Measurements from ENCODE around the gene NEU2.

NEU2 gene

GRCh38 chr2:233032551-233033320 lies at the start of gene NEU2:
Gene NEU2, plus strand, starts transcription at chr2:233032672. Its CDS starts 0 bp downstream, at chr2:233032672.
- no peak within 1 kb of the TSS for H3K4me3 Mint-ChIP-seq
- no peaks in the 10 kb centered on the region for H3K9me3 Mint-ChIP-seq
- no peaks in the 10 kb centered on the region for H3K36me3 Mint-ChIP-seq (ENCODE audit: low read depth)
- H3K27me3 Mint-ChIP-seq: no peaks in the 10 kb centered on the region
- intact Hi-C loops (cut with micrococcal nuclease): no loop called here
- H3K27ac Mint-ChIP-seq: no peak within 1 kb of the TSS
- no peaks in the 10 kb centered on the region for H3K4me1 Mint-ChIP-seq (ENCODE audit: low read depth)

- Mint-ChIP-seq H3K27ac (peak overlapping the region; percentile 51), H3K4me3 (peak overlapping the region; percentile 33), H3K4me1 (ENCODE audit: low read depth) (peaks cover 42% of the 10 kb centered on the region), H3K36me3 (ENCODE audit: low read depth) (no peaks in the 10 kb centered on the region), H3K9me3 (peaks cover 9% of the 10 kb centered on the region), H3K27me3 (peaks cover 25% of the 10 kb centered on the region)
- intact Hi-C loops (cut with micrococcal nuclease): no loop called here
These were observed 49.4 kb upstream of the NEU2 start for GRCh38 chr2:232982926-232983668.

DNA sequence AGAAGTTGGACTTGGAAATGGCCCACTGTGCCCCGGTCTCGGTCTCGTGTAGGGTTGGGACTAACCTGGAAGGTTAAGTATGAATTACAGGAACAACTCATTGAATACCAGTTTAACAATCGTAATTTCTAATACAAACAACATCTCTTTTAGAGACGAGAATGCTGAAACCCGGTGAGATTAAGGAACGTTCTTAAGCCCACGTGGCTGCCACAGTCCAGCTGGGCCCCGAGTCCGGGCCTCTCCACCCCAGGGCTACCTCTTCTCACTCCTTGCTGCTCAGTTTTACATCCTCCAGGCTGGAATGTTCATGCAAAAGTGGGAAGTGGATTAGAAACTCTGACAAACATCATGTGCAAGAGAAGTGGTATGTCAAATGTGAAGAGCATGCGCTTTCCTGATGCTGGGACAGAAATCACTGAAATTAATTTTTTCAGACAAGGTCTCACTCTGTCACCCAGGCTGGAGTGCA lies 48.8 kb upstream of the NEU2 start:
- Mint-ChIP-seq H3K4me3 (no peak overlapping the region), H3K9me3 (peaks cover 9% of the 10 kb centered on the region), H3K4me1 (ENCODE audit: low read depth) (peaks cover 46% of the 10 kb centered on the region), H3K27ac (peak overlapping the region; percentile 51), H3K27me3 (peaks cover 25% of the 10 kb centered on the region), H3K36me3 (ENCODE audit: low read depth) (no peaks in the 10 kb centered on the region)
- intact Hi-C loops (cut with micrococcal nuclease): no loop called here

GRCh38 chr2:232984451-232985207 lies 47.8 kb upstream of the NEU2 start:
- Mint-ChIP-seq H3K4me3 (no peak overlapping the region), H3K36me3 (ENCODE audit: low read depth) (no peaks in the 10 kb centered on the region), H3K9me3 (peaks cover 9% of the 10 kb centered on the region), H3K4me1 (ENCODE audit: low read depth) (peaks cover 46% of the 10 kb centered on the region), H3K27me3 (peaks cover 26% of the 10 kb centered on the region), H3K27ac (peak overlapping the region; percentile 51)
- intact Hi-C loops (cut with micrococcal nuclease): no loop called here

DNA sequence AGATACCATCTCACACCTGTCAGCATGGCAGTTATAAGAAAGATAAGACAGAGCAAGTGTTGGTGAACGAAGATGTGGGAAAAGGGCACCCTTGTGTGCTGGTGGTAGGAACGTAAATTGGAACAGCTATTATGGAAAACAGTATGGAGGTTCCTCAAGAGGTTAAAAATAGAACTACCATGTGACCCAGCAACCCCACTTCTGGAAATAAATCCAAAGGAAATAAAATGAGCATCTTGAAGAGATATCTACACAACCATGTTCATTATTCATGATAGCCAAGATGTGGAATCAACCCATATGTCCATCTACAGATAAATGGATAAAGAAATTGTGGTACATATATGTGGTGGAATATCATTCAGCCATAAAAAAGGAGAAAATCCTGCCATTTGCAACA lies 46.3 kb upstream of the NEU2 start:
- Mint-ChIP-seq H3K4me3 (no peak overlapping the region), H3K27ac (no peak overlapping the region), H3K27me3 (peaks cover 24% of the 10 kb centered on the region), H3K9me3 (peaks cover 9% of the 10 kb centered on the region), H3K36me3 (ENCODE audit: low read depth) (no peaks in the 10 kb centered on the region), H3K4me1 (ENCODE audit: low read depth) (peaks cover 46% of the 10 kb centered on the region)
- intact Hi-C loops (cut with micrococcal nuclease): no loop called here

GRCh38 chr2:232993231-232993821 lies 39.1 kb upstream of the NEU2 start:
- peaks cover 21% of the 10 kb centered on the region for H3K4me1 Mint-ChIP-seq (ENCODE audit: low read depth)
- intact Hi-C loops (cut with micrococcal nuclease): no loop called here
- no peaks in the 10 kb centered on the region for H3K36me3 Mint-ChIP-seq (ENCODE audit: low read depth)
- H3K9me3 Mint-ChIP-seq: no peaks in the 10 kb centered on the region
- H3K27ac Mint-ChIP-seq: no peak overlapping the region
- H3K27me3 Mint-ChIP-seq: peaks cover 10% of the 10 kb centered on the region
- H3K4me3 Mint-ChIP-seq: no peak overlapping the region

- no peak overlapping the region for H3K27ac Mint-ChIP-seq
- H3K9me3 Mint-ChIP-seq: no peaks in the 10 kb centered on the region
- H3K27me3 Mint-ChIP-seq: peaks cover 8% of the 10 kb centered on the region
- H3K4me3 Mint-ChIP-seq: no peak overlapping the region
- H3K36me3 Mint-ChIP-seq (ENCODE audit: low read depth): no peaks in the 10 kb centered on the region
- H3K4me1 Mint-ChIP-seq (ENCODE audit: low read depth): peaks cover 17% of the 10 kb centered on the region
- intact Hi-C loops (cut with micrococcal nuclease): no loop called here
These were observed 38.0 kb upstream of the NEU2 start for GRCh38 chr2:232994446-232994845.

DNA sequence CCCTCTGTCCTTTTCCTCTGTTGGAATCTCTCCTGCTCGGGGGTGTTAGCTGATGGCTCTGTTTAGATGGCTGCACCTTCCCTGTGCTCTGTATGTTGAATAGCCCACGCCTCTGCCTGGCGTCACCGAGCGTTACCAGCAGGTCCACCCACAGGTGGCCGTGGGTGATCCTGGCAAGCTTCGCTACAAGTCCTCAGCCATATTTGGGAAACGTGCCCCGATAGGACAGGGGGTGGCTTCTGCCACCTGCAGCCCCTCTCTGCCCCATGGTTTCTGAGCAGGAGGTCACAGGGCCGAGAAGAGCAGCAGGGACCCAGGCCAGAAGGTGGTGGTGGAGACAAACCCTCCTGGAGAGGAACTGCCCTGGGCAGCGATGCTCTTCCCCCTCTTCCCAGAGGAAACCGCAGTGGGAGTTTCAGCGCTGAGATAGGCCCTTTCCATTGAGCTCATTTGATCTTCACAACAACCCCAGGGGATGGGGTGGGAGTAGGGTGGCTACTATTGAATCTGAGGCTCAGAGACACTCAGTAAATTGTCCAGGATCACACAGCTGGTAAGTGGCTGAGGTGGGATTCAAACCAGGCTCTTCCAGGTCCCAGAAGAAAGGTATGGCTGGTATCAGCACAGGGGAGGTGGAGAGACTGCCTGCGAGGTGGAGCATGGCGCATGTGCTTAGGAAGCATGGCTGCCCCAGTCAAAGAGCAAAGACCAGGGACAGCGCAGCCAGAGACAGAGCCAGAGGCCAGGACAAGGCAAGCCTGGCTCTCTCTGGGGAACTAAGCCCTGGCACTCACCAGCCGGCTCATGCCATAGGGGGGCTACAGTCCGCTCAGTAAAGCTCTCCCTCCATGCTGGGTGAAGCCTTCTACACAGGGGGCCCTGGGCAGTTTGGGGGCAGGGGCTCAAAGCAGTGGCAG lies 34.5 kb upstream of the NEU2 start:
- Mint-ChIP-seq H3K27ac (no peak overlapping the region), H3K4me1 (ENCODE audit: low read depth) (peaks cover 17% of the 10 kb centered on the region), H3K9me3 (no peaks in the 10 kb centered on the region), H3K4me3 (no peak overlapping the region), H3K27me3 (peaks cover 8% of the 10 kb centered on the region), H3K36me3 (ENCODE audit: low read depth) (no peaks in the 10 kb centered on the region)
- intact Hi-C loops (cut with micrococcal nuclease): no loop called here

- no peaks in the 10 kb centered on the region for H3K9me3 Mint-ChIP-seq
- H3K27ac Mint-ChIP-seq: no peak overlapping the region
- H3K27me3 Mint-ChIP-seq: peaks cover 12% of the 10 kb centered on the region
- intact Hi-C loops (cut with micrococcal nuclease): no loop called here
- H3K36me3 Mint-ChIP-seq (ENCODE audit: low read depth): no peaks in the 10 kb centered on the region
- H3K4me1 Mint-ChIP-seq (ENCODE audit: low read depth): peaks cover 17% of the 10 kb centered on the region
- no peak overlapping the region for H3K4me3 Mint-ChIP-seq
These were observed 33.8 kb upstream of the NEU2 start for GRCh38 chr2:232998666-232998985.

GRCh38 chr2:232999354-232999753 lies 33.1 kb upstream of the NEU2 start:
- no peaks in the 10 kb centered on the region for H3K36me3 Mint-ChIP-seq (ENCODE audit: low read depth)
- H3K9me3 Mint-ChIP-seq: no peaks in the 10 kb centered on the region
- intact Hi-C loops (cut with micrococcal nuclease): no loop called here
- peaks cover 18% of the 10 kb centered on the region for H3K27me3 Mint-ChIP-seq
- H3K4me3 Mint-ChIP-seq: no peak overlapping the region
- H3K4me1 Mint-ChIP-seq (ENCODE audit: low read depth): peaks cover 17% of the 10 kb centered on the region
- no peak overlapping the region for H3K27ac Mint-ChIP-seq

DNA sequence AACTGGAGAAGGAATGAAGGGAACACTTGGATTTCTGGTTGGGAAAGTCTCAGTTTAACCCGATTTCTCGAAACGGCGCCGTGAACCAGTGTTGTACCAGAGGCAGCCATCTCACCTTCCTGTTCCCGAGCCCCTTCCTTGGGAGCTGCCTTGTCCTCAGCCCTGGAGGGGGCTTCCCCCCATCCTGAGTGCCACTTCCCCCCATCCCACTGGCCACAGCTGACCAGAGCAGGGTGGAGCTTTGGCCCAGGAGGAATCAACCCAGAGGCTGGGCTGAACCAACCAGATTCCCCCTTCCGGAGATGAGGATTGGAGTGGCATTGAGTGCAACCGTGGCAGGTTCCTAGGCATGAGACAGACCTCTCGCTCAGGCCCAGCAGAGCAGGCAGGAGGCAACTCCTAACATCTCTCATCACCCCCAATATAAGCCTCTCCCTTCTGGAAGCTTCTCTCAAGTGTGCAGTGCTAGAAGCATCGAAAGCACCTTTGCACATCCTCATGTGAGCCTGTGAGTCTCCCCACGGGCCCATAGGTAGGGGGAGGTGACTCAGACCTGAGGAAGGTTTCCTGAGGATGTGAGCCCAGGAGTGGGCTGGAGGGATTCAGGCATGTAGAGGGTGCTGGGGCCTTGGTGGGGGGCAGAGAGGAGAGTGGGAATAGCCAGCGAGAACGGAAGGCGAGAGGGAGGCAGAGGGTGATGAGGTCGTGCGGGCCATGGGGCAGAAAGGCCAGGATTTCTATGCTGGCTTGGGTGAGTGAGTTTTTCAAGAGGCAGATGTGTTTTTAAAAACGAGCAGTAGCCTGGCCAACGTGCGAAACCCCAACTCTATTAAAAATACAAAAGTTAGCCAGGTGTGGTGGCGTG lies 31.4 kb upstream of the NEU2 start:
- no peaks in the 10 kb centered on the region for H3K9me3 Mint-ChIP-seq
- peaks cover 17% of the 10 kb centered on the region for H3K4me1 Mint-ChIP-seq (ENCODE audit: low read depth)
- peaks cover 33% of the 10 kb centered on the region for H3K27me3 Mint-ChIP-seq
- no peaks in the 10 kb centered on the region for H3K36me3 Mint-ChIP-seq (ENCODE audit: low read depth)
- H3K27ac Mint-ChIP-seq: no peak overlapping the region
- intact Hi-C loops (cut with micrococcal nuclease): no loop called here
- H3K4me3 Mint-ChIP-seq: no peak overlapping the region

GRCh38 chr2:233002829-233003657 lies 29.4 kb upstream of the NEU2 start:
- Mint-ChIP-seq H3K36me3 (ENCODE audit: low read depth) (no peaks in the 10 kb centered on the region), H3K9me3 (no peaks in the 10 kb centered on the region), H3K27ac (no peak overlapping the region), H3K27me3 (peaks cover 31% of the 10 kb centered on the region), H3K4me1 (ENCODE audit: low read depth) (peaks cover 2% of the 10 kb centered on the region), H3K4me3 (no peak overlapping the region)
- intact Hi-C loops (cut with micrococcal nuclease): no loop called here

All from dendritic cell treated with granulocyte-macrophage colony-stimulating factor and Interleukin-4, amounts not matched to agents 40 ng/mL and 50 ng/mL, for 4 days (primary cell).